OCI-M1 (cell line): ENCODE measurements around the gene ABL1.

Experiments used
- DNase-seq: peaks from one replicate; lab custom pipeline; 2025; lab: John Stamatoyannopoulos, UW

The ABL1 gene

GRCh38 chr9:130932255-130933079 is 97.4 kb downstream of the ABL1 start:
- peak; percentile 11 for DNase-seq

- no peak for DNase-seq
These were observed 98.3 kb downstream of the ABL1 start for GRCh38 chr9:130933114-130934046.

GRCh38 chr9:130934246-130934645 is 99.2 kb downstream of the ABL1 start:
- no peak for DNase-seq

GRCh38 chr9:130934702-130935647 is 99.9 kb downstream of the ABL1 start:
- DNase-seq, result no peak

- no peak for DNase-seq
These were observed 100.7 kb downstream of the ABL1 start for GRCh38 chr9:130935648-130936271.

- no peak for DNase-seq
These were observed 101.4 kb downstream of the ABL1 start for GRCh38 chr9:130936285-130937117.
